LoVo (cell line): ENCODE results near the gene COL4A3.

Source experiments
- DNase-seq: peaks from one replicate; pipeline ENCODE4 v3.0.0-alpha.2; 2016; ENCODE audit warnings: low spot score

Gene COL4A3

GRCh38 chr2:227163998-227164762 lies at the start of gene COL4A3, which contains the start of gene COL4A4:
COL4A3 (plus strand) TSS chr2:227164624; CDS start chr2:227164727, 103 bp downstream.
COL4A4 (minus strand) TSS chr2:227164205; CDS start chr2:227147483, 16,722 bp downstream.
- peak; percentile 45 for DNase-seq

- no peak for DNase-seq
Observed at GRCh38 chr2:227115761-227116160, 48.7 kb upstream of the COL4A3 start.

GRCh38 chr2:227117027-227117426 lies 47.4 kb upstream of the COL4A3 start:
- no peak for DNase-seq

GRCh38 chr2:227117852-227118251 lies 46.6 kb upstream of the COL4A3 start:
- DNase-seq: no peak

GRCh38 chr2:227118353-227118752 lies 46.1 kb upstream of the COL4A3 start:
- DNase-seq: no peak

- DNase-seq: no peak
Observed at GRCh38 chr2:227123697-227124096, 40.7 kb upstream of the COL4A3 start.

- DNase-seq: no peak
Observed at GRCh38 chr2:227124811-227125210, 39.6 kb upstream of the COL4A3 start.

- no peak for DNase-seq
Observed at GRCh38 chr2:227125506-227125905, 38.9 kb upstream of the COL4A3 start.

GRCh38 chr2:227127201-227127600 lies 37.2 kb upstream of the COL4A3 start:
- no peak for DNase-seq

GRCh38 chr2:227130636-227131035 lies 33.8 kb upstream of the COL4A3 start:
- no peak for DNase-seq

GRCh38 chr2:227132986-227133385 lies 31.4 kb upstream of the COL4A3 start:
- no peak for DNase-seq

GRCh38 chr2:227134591-227134990 lies 29.8 kb upstream of the COL4A3 start:
- DNase-seq: no peak

GRCh38 chr2:227141301-227141700 lies 23.1 kb upstream of the COL4A3 start:
- no peak for DNase-seq

- no peak for DNase-seq
Observed at GRCh38 chr2:227143895-227144294, 20.5 kb upstream of the COL4A3 start.

- DNase-seq: no peak
Observed at GRCh38 chr2:227146456-227146855, 18.0 kb upstream of the COL4A3 start.

- no peak for DNase-seq
Observed at GRCh38 chr2:227147023-227147422, 17.4 kb upstream of the COL4A3 start.

GRCh38 chr2:227148106-227148505 lies 16.3 kb upstream of the COL4A3 start:
- no peak for DNase-seq

GRCh38 chr2:227150222-227150936 lies 14.0 kb upstream of the COL4A3 start:
- DNase-seq: no peak

GRCh38 chr2:227152093-227152766 lies 12.2 kb upstream of the COL4A3 start:
- no peak for DNase-seq

GRCh38 chr2:227153307-227153706 lies 11.1 kb upstream of the COL4A3 start:
- DNase-seq: no peak

- DNase-seq: no peak
Observed at GRCh38 chr2:227153758-227154486, 10.5 kb upstream of the COL4A3 start.
